HUES6 (cell line): ENCODE data around the gene IMPDH1.

ENCODE experiments used
- H3K27ac ChIP-seq: 2 replicates; pipeline ENCODE4 v1.7.0; 2013; ENCODE audit warnings: low read depth, mild to moderate bottlenecking, low read length, inconsistent platforms
- H3K27me3 ChIP-seq: 2 replicates; pipeline ENCODE4 v1.6.1; 2013; ENCODE audit warnings: low read length; ENCODE audit not compliant: control insufficient read depth, insufficient read depth
- H3K36me3 ChIP-seq: 2 replicates; pipeline ENCODE4 v1.6.1; 2013; ENCODE audit warnings: low read length; ENCODE audit not compliant: control insufficient read depth, insufficient read depth
- H3K4me1 ChIP-seq: 2 replicates; pipeline ENCODE4 v1.6.1; 2013; ENCODE audit warnings: low read length; ENCODE audit not compliant: control insufficient read depth, insufficient read depth
- H3K4me3 ChIP-seq: 2 replicates; pipeline ENCODE4 v1.5.1; 2013; ENCODE audit warnings: low read depth, low read length
- H3K9ac ChIP-seq: one replicate; pipeline ENCODE4 v1.6.1; 2013; ENCODE audit warnings: mild to moderate bottlenecking, low read length
- H3K9me3 ChIP-seq: 2 replicates; pipeline ENCODE4 v1.6.1; 2013; ENCODE audit warnings: low read depth, low read length; ENCODE audit not compliant: control insufficient read depth, insufficient read depth

The IMPDH1 gene

DNA sequence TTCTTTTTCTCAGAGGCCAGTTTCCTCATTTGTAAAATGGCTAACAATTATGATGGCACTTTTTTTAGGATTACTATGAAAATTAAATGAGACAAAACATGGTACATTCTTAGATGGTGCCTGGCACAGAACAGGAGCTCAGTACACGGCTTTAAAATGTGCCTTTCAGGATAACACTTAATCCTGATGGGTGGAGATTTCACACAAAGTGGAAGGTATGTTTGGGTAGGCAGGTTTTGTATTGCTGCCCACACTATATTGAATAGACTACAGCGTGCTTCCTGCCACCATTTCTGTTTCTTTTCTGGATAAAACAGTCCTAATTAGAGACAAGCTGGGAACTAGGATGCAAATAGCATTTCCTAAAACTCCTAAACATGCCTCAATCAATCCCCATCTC lies 22.0 kb upstream of the IMPDH1 start:
- Histone ChIP-seq H3K4me3 (no peak overlapping the region), H3K4me1 (peaks cover 36% of the 10 kb centered on the region), H3K9me3 (no peaks in the 10 kb centered on the region), H3K36me3 (no peaks in the 10 kb centered on the region), H3K27me3 (no peaks in the 10 kb centered on the region), H3K9ac (no peak overlapping the region), H3K27ac (no peak overlapping the region)

DNA sequence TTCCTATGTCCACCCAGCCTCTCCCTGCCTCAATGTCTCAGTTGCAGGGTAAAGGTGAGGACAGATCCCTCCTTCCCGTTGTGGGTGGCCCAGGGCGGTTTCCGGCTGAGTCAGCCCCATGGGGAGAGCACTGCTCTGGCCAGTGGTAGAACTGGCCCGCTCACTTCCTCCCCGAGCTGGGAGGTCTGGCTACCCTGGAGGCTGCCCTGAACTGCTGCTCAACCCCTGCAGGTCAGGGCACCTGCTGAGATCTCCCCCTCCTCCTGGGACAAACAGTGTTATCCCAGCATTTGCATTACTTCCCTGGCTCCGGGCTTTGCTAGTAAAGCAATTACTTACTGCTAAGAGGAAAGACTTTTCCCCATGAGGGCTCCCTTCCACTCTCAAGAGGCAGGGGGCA lies 21.4 kb upstream of the IMPDH1 start:
- Histone ChIP-seq H3K9me3 (no peaks in the 10 kb centered on the region), H3K9ac (no peak overlapping the region), H3K4me1 (peaks cover 36% of the 10 kb centered on the region), H3K27ac (no peak overlapping the region), H3K36me3 (no peaks in the 10 kb centered on the region), H3K4me3 (no peak overlapping the region), H3K27me3 (no peaks in the 10 kb centered on the region)

DNA sequence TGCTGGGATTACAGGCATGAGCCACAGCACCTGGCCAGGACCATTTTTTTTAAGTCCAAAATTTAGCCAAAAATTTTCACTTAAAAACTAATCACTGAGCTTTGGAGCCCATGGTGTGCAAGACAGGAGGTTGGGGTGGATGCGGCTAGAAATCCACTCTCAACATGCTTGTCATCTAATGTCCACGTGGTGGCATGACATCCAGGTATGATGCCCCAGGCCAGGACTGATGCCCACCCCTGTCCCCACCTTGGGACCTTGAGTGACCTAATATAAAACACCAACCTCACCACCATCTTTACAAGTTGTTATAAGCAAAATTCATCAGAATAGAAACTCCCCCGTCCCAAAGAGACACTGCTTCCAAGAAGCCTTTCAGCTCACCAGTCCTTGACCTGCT lies 20.4 kb upstream of the IMPDH1 start:
- Histone ChIP-seq H3K9me3 (no peaks in the 10 kb centered on the region), H3K4me3 (no peak overlapping the region), H3K27ac (no peak overlapping the region), H3K4me1 (peaks cover 27% of the 10 kb centered on the region), H3K36me3 (no peaks in the 10 kb centered on the region), H3K27me3 (no peaks in the 10 kb centered on the region), H3K9ac (no peak overlapping the region)

DNA sequence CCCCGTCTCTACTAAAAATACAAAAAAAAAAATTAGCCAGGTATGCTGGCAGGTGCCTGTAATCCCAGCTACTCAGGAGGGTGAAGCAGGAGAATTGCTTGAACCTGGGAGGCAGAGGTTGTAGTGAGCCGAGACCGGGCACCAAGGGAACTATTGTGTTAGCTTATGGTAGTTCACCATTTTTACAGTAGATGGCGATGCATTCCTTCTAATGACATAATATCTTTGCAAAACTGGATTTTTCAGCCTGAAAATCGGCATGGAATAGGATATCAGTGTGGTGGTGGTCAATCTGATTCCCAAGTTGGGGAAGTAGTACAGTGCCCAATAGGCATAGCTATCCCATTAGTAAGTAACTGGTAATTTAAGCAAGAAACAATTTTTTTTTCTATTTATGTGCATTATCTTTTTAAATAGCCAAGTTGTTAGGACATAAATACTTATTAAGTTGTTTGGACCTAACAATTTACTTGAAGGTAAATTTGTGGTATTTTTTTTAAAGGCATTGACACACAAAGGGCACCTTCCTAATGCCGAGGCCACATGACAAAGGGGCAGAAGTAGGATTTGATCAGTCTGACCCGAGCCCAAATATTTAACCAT lies 17.6 kb upstream of the IMPDH1 start:
- Histone ChIP-seq H3K9ac (no peak overlapping the region), H3K27ac (no peak overlapping the region), H3K36me3 (no peaks in the 10 kb centered on the region), H3K9me3 (no peaks in the 10 kb centered on the region), H3K4me1 (peaks cover 16% of the 10 kb centered on the region), H3K27me3 (no peaks in the 10 kb centered on the region), H3K4me3 (no peak overlapping the region)

DNA sequence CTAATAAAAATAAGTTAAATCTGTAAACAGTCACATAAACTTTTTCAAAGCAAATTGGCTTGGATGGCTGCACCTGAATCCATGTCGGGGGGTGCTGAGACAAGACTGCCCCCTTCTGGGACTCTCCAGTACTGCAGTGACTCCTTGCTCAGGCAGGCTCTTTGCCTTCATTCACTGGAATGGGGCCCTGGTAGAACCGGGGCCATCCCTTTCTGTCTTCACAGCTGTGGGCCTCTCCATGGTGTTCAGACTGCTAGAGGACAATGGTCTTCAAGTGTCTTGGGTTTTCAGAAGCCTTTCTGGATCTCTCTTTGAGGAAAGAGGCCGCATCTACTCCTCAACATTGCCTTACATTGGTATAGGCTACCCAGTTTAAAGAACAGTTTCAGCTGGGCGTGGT lies 16.1 kb upstream of the IMPDH1 start:
- Histone ChIP-seq H3K4me1 (peaks cover 5% of the 10 kb centered on the region; the same call in 1 of the 2 replicates), H3K4me3 (no peak overlapping the region), H3K27me3 (no peaks in the 10 kb centered on the region), H3K36me3 (no peaks in the 10 kb centered on the region), H3K9me3 (no peaks in the 10 kb centered on the region), H3K27ac (no peak overlapping the region), H3K9ac (no peak overlapping the region)

DNA sequence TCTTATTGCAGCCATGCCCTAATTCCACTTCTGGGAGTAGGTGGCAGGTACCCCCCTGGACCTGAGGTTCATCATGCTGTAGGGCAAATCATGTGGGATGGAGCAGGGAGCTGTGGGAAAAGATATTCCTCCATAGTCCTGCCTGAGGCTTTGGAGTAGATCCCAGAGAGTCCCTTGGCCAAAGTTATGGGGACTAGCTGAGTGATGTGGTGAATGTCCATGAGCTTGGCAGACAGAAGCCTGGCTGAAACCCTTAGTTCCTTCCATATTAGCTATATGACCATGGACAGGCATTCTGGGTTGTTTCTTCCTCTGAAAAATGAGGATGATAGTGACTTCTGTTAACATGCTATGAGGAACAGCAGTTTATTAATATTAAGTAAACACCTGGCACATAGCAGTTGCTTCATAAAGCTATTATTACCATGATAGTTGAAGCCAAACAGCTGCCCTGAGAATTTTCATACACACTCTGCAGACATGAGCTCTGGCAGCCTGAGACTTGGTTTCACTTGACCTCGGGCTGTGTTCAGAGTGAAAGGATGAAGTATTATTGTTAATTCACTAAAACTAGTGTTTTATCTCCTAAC lies 15.0 kb upstream of the IMPDH1 start:
- Histone ChIP-seq H3K4me1 (no peaks in the 10 kb centered on the region), H3K4me3 (no peak overlapping the region), H3K9me3 (no peaks in the 10 kb centered on the region), H3K27ac (no peak overlapping the region), H3K27me3 (no peaks in the 10 kb centered on the region), H3K9ac (no peak overlapping the region), H3K36me3 (no peaks in the 10 kb centered on the region)

DNA sequence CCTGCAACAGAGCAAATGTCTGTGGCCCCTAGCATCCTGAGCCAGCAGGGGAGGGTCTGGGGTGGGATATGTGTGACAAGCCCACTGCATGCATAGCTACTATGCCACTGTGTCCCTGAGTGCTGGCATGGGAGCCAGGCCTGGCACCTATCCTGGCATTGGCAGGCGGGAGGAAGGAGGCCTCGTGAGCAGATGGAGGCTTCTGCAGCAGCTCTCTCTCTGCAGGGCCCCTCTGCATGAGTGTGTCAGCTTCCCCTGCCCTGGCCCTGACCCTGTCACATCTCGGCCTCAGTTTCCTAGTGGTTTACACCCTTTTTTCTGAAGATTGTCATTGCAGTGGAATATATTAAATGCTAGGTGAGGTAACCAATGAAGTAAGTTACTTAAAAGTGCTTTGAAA lies 13.1 kb upstream of the IMPDH1 start:
- H3K4me1 ChIP-seq = no peaks in the 10 kb centered on the region
- peaks cover 5% of the 10 kb centered on the region; the same call in 1 of the 2 replicates for H3K27me3 ChIP-seq
- no peak overlapping the region for H3K9ac ChIP-seq
- no peaks in the 10 kb centered on the region for H3K9me3 ChIP-seq
- H3K27ac ChIP-seq = no peak overlapping the region
- H3K36me3 ChIP-seq = no peaks in the 10 kb centered on the region
- H3K4me3 ChIP-seq = no peak overlapping the region

DNA sequence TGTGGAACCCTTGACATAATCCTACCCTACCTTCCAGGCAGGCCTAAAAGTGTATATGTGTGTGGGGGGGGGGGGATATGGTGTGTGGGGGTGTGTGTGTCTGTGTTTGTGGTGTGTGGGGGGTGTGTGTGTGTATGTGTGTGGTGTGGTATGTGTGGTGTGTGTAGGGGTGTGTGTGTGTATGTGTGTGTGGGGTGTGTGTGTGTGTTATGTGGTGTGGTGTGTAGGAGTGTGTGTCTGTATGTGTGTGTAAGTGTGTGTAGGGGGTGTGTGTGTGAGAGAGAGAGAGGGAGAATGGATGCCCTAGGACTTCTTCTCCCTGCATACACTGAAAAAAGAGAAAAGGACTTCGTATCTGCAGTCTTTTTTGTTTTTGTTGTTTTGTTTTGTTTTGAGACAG lies 12.3 kb upstream of the IMPDH1 start:
- no peak overlapping the region for H3K4me3 ChIP-seq
- no peak overlapping the region for H3K27ac ChIP-seq
- no peaks in the 10 kb centered on the region for H3K9me3 ChIP-seq
- H3K36me3 ChIP-seq = no peaks in the 10 kb centered on the region
- H3K27me3 ChIP-seq = peaks cover 6% of the 10 kb centered on the region; the same call in 1 of the 2 replicates
- no peaks in the 10 kb centered on the region for H3K4me1 ChIP-seq
- H3K9ac ChIP-seq = no peak overlapping the region

DNA sequence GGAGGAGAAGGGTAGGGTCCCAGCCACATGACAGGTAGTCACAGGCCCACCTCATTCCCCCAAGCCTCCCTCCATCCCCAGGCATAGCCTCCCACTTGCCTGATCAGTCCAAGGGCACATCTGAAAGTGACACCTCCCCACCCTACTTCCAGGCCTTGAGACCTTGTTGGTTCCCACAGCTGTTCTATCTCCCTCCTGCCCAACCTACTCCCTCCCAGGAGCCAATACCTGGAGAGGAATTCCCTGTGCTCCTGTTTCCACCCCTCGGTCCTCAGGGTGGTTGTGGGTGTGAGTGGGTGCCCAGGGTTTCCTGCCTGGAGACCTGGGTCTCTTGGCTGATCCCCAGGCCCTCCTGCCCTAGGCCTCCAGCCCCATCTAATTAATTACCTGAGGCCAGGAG lies 11.6 kb upstream of the IMPDH1 start:
- Histone ChIP-seq H3K9ac (no peak overlapping the region), H3K9me3 (no peaks in the 10 kb centered on the region), H3K36me3 (no peaks in the 10 kb centered on the region), H3K4me1 (no peaks in the 10 kb centered on the region), H3K4me3 (no peak overlapping the region), H3K27me3 (peaks cover 9% of the 10 kb centered on the region; the same call in 1 of the 2 replicates), H3K27ac (no peak overlapping the region)

DNA sequence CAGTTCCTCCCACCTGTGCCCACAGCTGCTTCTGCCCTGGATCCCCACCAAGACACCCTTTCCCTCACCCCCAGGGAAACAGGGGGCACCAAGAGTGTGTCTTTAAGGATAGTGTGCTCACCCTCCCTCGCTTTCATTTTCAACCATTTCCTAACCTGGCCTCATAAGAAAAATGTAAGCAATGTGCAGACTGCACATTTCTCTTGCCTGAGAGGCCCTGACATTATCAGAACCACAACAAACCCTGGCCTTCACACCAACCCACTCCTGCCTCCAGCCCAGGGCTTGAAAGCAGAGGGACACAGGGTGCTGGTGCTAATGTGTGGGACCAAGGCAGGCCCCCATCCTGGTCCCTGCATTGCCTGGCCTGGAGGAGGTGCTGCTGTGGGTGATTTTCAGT lies 11.0 kb upstream of the IMPDH1 start:
- no peaks in the 10 kb centered on the region for H3K4me1 ChIP-seq
- H3K27ac ChIP-seq = no peak overlapping the region
- no peaks in the 10 kb centered on the region for H3K36me3 ChIP-seq
- no peak overlapping the region for H3K9ac ChIP-seq
- H3K9me3 ChIP-seq = no peaks in the 10 kb centered on the region
- no peak overlapping the region for H3K4me3 ChIP-seq
- peaks cover 9% of the 10 kb centered on the region; the same call in 1 of the 2 replicates for H3K27me3 ChIP-seq

DNA sequence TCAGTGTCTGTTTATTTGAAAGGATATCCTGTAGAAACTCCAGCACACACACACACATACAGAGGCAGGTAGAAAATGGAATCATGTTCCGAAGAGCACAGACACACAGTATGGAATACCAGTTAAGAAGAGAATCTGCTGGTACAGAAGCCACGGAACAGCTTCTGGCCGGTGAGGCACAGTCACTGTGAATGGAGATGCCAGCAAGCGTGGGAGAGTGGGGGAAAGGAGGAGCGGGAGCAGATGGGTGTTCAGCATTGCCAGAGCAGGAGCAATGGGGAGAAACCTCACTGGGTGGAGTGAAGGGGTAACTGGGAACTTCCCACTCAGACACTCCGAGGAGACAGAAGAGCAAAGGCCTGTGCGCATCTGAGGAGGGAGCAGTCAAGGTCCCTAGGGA lies 9.5 kb upstream of the IMPDH1 start:
- H3K9me3 ChIP-seq = no peaks in the 10 kb centered on the region
- H3K36me3 ChIP-seq = no peaks in the 10 kb centered on the region
- peaks cover 16% of the 10 kb centered on the region for H3K27me3 ChIP-seq
- H3K4me3 ChIP-seq = no peak overlapping the region
- no peak overlapping the region for H3K9ac ChIP-seq
- H3K27ac ChIP-seq = no peak overlapping the region
- H3K4me1 ChIP-seq = no peaks in the 10 kb centered on the region
